ENCODE results near the gene SMAD5. TPM values are rescaled to one million over a fixed set of nuclear protein-coding genes. Genes with fewer than 3 reads are reported as not detected.

SMAD5 gene
- total and polyA plus RNA-seq, 7 donors = 9.2 to 49.6 (median 35.8) TPM

DNA sequence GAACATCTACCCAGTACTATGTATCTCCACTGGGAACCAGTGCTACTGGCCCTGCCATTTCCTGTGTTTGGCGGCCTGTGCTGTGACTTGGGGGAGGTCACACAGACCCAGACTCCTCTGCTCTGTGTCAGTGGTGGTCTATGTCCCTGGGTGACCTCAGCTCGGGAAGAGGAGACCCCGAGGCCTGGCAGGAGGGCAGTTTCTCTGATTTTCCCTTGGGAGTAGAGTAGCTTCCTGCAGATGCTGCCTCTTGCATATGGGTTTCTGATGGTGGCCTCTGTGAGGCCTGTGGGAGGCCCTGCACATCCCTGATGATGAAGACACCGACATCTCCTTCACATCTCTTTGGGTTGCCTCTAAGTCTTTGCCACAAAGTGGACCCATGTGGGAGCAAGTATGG is 73.3 kb downstream of the SMAD5 start:
- Histone ChIP-seq H3K9me3 (peaks cover 3% of the 10 kb centered on the region), H3K27ac (no peak overlapping the region), H3K27me3 (ENCODE audit: insufficient read depth in 3 of 3, low read length in 2 of 3) (peaks cover 0 to 4% (median 0%) of the 10 kb centered on the region in 3 donors), H3K4me3 (no peak overlapping the region), H3K4me1 (no peaks in the 10 kb centered on the region), H3K36me3 (ENCODE audit: insufficient read depth in 1 of 2, low read depth in 1 of 2) (no peaks in the 10 kb centered on the region)
- TF ChIP-seq, protein P1, sequence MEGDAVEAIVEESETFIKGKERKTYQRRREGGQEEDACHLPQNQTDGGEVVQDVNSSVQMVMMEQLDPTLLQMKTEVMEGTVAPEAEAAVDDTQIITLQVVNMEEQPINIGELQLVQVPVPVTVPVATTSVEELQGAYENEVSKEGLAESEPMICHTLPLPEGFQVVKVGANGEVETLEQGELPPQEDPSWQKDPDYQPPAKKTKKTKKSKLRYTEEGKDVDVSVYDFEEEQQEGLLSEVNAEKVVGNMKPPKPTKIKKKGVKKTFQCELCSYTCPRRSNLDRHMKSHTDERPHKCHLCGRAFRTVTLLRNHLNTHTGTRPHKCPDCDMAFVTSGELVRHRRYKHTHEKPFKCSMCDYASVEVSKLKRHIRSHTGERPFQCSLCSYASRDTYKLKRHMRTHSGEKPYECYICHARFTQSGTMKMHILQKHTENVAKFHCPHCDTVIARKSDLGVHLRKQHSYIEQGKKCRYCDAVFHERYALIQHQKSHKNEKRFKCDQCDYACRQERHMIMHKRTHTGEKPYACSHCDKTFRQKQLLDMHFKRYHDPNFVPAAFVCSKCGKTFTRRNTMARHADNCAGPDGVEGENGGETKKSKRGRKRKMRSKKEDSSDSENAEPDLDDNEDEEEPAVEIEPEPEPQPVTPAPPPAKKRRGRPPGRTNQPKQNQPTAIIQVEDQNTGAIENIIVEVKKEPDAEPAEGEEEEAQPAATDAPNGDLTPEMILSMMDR (IDR thresholded peaks at IDR 0.05) = no peak
- intact Hi-C loops (cut with DNase I) = no loop called here
- 69 to 76% (median 72%) methylated on average over 4 of the region's 4 CpGs for WGBS, 3 donors
- no peak for DNase-seq
- no peak for ATAC-seq

DNA sequence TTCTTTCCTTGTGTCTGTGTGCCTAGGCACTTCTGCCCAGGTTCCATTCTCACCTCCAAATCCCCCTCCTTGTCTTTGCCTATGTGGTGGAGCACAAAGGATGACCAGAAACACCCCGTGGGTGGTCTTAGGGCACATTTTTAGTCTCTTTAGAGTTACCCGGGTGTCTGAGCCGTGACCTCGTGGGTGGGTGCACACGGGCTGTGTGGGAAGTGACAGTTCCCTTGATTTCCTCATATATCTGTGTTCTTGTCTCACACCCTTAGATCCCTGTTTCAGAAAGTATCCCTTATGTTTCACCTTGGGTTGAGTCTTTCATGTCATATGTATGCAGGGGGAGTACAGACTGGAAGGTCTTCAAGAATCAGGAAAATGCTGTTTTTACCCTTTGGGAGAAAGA is 73.7 kb downstream of the SMAD5 start:
- intact Hi-C loops (cut with DNase I) = no loop called here
- Histone ChIP-seq H3K27me3 (ENCODE audit: insufficient read depth in 3 of 3, low read length in 2 of 3) (peaks cover 0 to 4% (median 0%) of the 10 kb centered on the region in 3 donors), H3K4me1 (no peaks in the 10 kb centered on the region), H3K4me3 (no peak overlapping the region), H3K27ac (no peak overlapping the region), H3K36me3 (ENCODE audit: insufficient read depth in 1 of 2, low read depth in 1 of 2) (no peaks in the 10 kb centered on the region), H3K9me3 (peaks cover 3% of the 10 kb centered on the region)
- 73 to 84% (median 78%) methylated on average over 5 of the region's 5 CpGs for WGBS, 3 donors
- TF ChIP-seq, protein P1 (IDR thresholded peaks at IDR 0.05) = no peak
- no peak for DNase-seq
- no peak for ATAC-seq

DNA sequence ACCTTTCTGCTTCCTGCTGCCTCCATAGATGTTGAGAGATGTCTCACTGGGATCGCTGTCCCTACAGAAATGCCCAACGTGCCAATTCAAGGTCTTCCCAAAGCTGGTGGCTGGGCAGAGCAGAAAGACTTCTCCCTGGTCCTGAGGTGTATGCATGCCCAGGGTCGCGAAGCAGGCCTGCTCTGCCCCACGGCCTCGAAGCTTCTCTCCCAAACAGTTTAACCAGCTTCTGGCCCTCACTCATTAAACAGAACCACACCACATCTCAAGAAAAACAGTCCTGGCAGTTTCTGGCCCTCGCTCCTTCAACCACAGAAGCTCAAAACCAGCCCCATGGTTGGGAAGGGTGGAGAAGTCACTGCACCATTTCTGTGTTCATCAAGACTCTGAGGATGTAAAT is 75.0 kb downstream of the SMAD5 start:
- WGBS, 3 donors = 84 to 97% (median 85%) methylated on average over 7 of the region's 7 CpGs
- intact Hi-C loops (cut with DNase I) = no loop called here
- H3K4me3 ChIP-seq = no peak overlapping the region
- peaks cover 3% of the 10 kb centered on the region for H3K9me3 ChIP-seq
- ATAC-seq (no peak), DNase-seq (no peak)
- H3K27me3 ChIP-seq (ENCODE audit: insufficient read depth in 3 of 3, low read length in 2 of 3) = peaks cover 0 to 4% (median 0%) of the 10 kb centered on the region in 3 donors
- H3K36me3 ChIP-seq (ENCODE audit: insufficient read depth in 1 of 2, low read depth in 1 of 2) = no peaks in the 10 kb centered on the region
- H3K4me1 ChIP-seq = no peaks in the 10 kb centered on the region
- no peak overlapping the region for H3K27ac ChIP-seq
- TF ChIP-seq, protein P1 (IDR thresholded peaks at IDR 0.05) = no peak

DNA sequence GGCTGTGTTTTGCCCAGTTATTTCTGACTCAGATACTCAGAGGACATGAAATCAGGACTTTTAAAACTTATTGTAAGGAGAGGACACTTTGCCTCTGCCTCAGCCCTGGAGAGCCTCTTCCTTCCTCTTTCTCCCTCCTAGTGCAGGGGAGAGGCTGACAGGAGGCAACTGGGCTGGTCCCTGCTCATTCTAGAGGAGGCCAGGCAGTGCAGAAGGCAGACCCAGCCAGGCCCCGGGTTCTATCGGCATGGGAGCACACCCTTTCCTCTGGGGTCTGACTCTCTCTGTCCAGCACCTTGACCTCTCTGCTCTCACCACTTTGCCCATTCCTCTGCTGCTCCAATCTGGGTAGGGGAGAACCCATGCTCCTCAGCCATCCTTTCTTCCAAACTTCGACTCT is 76.3 kb downstream of the SMAD5 start:
- Histone ChIP-seq H3K4me1 (no peaks in the 10 kb centered on the region), H3K36me3 (ENCODE audit: insufficient read depth in 1 of 2, low read depth in 1 of 2) (no peaks in the 10 kb centered on the region), H3K9me3 (peaks cover 3% of the 10 kb centered on the region), H3K27me3 (ENCODE audit: insufficient read depth in 3 of 3, low read length in 2 of 3) (peaks cover 0 to 6% (median 0%) of the 10 kb centered on the region in 3 donors), H3K27ac (no peak overlapping the region), H3K4me3 (no peak overlapping the region)
- ATAC-seq = no peak
- 55 to 77% (median 70%) methylated on average over 3 of the region's 3 CpGs for WGBS, 3 donors
- intact Hi-C loops (cut with DNase I) = no loop called here
- DNase-seq = no peak
- TF ChIP-seq, protein P1 (IDR thresholded peaks at IDR 0.05) = no peak

DNA sequence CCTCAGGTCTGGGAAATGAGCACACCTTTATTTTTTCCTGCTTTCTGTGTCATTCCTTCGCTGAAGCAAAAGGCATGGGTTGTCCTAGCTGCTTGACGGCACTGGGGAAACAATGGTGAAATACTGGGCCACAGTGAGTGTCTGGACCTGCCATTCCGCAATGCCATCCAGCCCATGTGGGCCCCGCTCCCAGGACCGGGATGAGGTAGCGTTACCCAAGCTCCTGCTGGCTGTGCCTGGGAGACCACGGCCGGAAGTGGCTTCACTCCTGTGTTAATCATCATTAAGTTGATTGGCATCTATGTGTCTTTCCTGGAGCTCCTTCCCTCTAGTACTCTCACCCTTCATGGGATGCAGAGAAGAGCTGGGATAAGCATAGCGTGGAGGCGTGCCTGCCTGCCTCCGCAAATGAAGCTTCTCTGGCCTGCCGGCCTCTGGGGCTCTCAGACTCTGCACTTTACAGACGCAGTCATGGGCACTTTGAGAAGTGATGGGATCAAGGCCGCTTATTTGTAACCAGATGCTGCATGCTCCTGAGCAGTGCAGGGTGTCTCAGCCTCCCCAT is 76.8 kb downstream of the SMAD5 start:
- H3K4me3 ChIP-seq = no peak overlapping the region
- H3K4me1 ChIP-seq = no peaks in the 10 kb centered on the region
- intact Hi-C loops (cut with DNase I) = no loop called here
- DNase-seq (no peak), ATAC-seq (no peak)
- TF ChIP-seq, protein P1 (IDR thresholded peaks at IDR 0.05) = no peak
- no peaks in the 10 kb centered on the region for H3K36me3 ChIP-seq (ENCODE audit: insufficient read depth in 1 of 2, low read depth in 1 of 2)
- peaks cover 0 to 6% (median 0%) of the 10 kb centered on the region in 3 donors for H3K27me3 ChIP-seq (ENCODE audit: insufficient read depth in 3 of 3, low read length in 2 of 3)
- H3K9me3 ChIP-seq = peaks cover 3% of the 10 kb centered on the region
- no peak overlapping the region for H3K27ac ChIP-seq
- WGBS, 3 donors = 91 to 92% (median 91%) methylated on average over 14 of the region's 14 CpGs

Data from psoas muscle (tissue), 8 donors.